Common myeloid progenitor, CD34-positive (primary cell): ENCODE data around the gene ANKMY1.
"Not testable (repeated sequence)": the region's sequence is repeated elsewhere in the genome, so short reads cannot be mapped to it uniquely, and the experiment has no call there.

Experiments used
- CTCF ChIA-PET: fragments of 350-600 bp; sonication (Branson Sonifier 250); formaldehyde crosslinking; loops from one replicate; lab custom pipeline; 2021; ENCODE audit warnings: antibody characterized with exemption; lab: Charles Lee
- POLR2A ChIA-PET: fragments of 350-600 bp; sonication (Branson Sonifier 250); formaldehyde crosslinking; loops from one replicate; lab custom pipeline; 2021; ENCODE audit warnings: antibody characterized with exemption; lab: Charles Lee
- DNase-seq, 3 donors: peaks; one replicate each; pipeline versions ENCODE4 v3.0.0 to v3.0.0-alpha.2; 2013
- H3K27ac ChIP-seq, 2 experiments: 1 replicate in 1 of 2; 2 replicates in 1 of 2; pipeline ENCODE4 v1.7.0; 2013; ENCODE audit warnings: inconsistent platforms in 2 of 2, low read length in 2 of 2, mild to moderate bottlenecking in 2 of 2, low read depth in 1 of 2, moderate library complexity in 1 of 2; ENCODE audit not compliant: severe bottlenecking in 2 of 2, insufficient read depth in 1 of 2, poor library complexity in 1 of 2
- H3K27me3 ChIP-seq, 5 experiments: replicated peaks in 2 of 5; 1 replicate in 3 of 5; 2 replicates in 2 of 5; pipeline versions ENCODE4 v1.6.1 to v1.7.0; 2013; ENCODE audit warnings: low read length in 4 of 5, mild to moderate bottlenecking in 2 of 5, moderate library complexity in 2 of 5, inconsistent platforms in 1 of 5; ENCODE audit not compliant: insufficient read depth in 5 of 5, control insufficient read depth in 4 of 5
- H3K36me3 ChIP-seq, 4 experiments: 1 replicate in 2 of 4; 2 replicates in 2 of 4; pipeline versions ENCODE4 v1.6.1 to v1.7.0; 2013; ENCODE audit warnings: low read length in 3 of 4, control low read depth in 1 of 4, mild to moderate bottlenecking in 1 of 4; ENCODE audit not compliant: control insufficient read depth in 4 of 4, insufficient read depth in 4 of 4
- H3K4me1 ChIP-seq, 4 experiments: 1 replicate in 3 of 4; 2 replicates in 1 of 4; pipeline versions ENCODE4 v1.6.1 to v1.7.1; 2013; ENCODE audit warnings: low read length in 3 of 4, mild to moderate bottlenecking in 3 of 4, control low read depth in 1 of 4, inconsistent platforms in 1 of 4, moderate library complexity in 1 of 4; ENCODE audit not compliant: control insufficient read depth in 4 of 4, insufficient read depth in 4 of 4; ENCODE audit errors: control extremely low read depth in 1 of 4
- H3K4me3 ChIP-seq, 7 experiments: 1 replicate in 4 of 7; 2 replicates in 3 of 7; pipeline versions ENCODE4 v1.5.1 to v1.7.0; 2013; ENCODE audit warnings: mild to moderate bottlenecking in 7 of 7, low read length in 6 of 7, moderate library complexity in 6 of 7, inconsistent platforms in 2 of 7, low read depth in 2 of 7, control low read depth in 1 of 7; ENCODE audit not compliant: insufficient read depth in 4 of 7, control insufficient read depth in 1 of 7; ENCODE audit errors: extremely low read depth in 1 of 7
- H3K9me3 ChIP-seq, 5 experiments: 1 replicate in 4 of 5; 2 replicates in 1 of 5; pipeline versions ENCODE4 v1.6.1 to v1.7.1; 2013; ENCODE audit warnings: low read length in 4 of 5, mild to moderate bottlenecking in 2 of 5, inconsistent platforms in 1 of 5, low read depth in 1 of 5, moderate library complexity in 1 of 5; ENCODE audit not compliant: control insufficient read depth in 4 of 5, insufficient read depth in 2 of 5; ENCODE audit errors: control extremely low read depth in 1 of 5
- WGBS: methylation state at CpG from one replicate; pipeline ENCODE4 v1.1.5; 2013; ENCODE audit not compliant: insufficient coverage; 5-methylcytosine and 5-hydroxymethylcytosine counted together

Gene ANKMY1

GRCh38 chr2:240564561-240565332 is 7.0 kb upstream of the ANKMY1 start:
- peaks cover 14 to 71% (median 66%) of the 10 kb centered on the region in 4 experiments for H3K4me1 ChIP-seq
- no peaks in the 10 kb centered on the region for H3K9me3 ChIP-seq
- no peaks in the 10 kb centered on the region for H3K27me3 ChIP-seq
- peak in 1 of 3 donors; percentile 43 for DNase-seq
- ChIA-PET CTCF (interaction anchor here (1.0 to 2.9 kb wide), 7 partner anchors 8 to 84 kb away, joined by 3 to 16 read pairs (median 5); partner anchors contain the start of genes ANKMY1 and CAPN10), POLR2A (interaction anchor here (0.7 to 5.5 kb wide), 3 partner anchors 22 to 1137 kb away, joined by 3 to 39 read pairs (median 4); partner anchors contain the start of genes CAPN10 and ING5)
- WGBS = 75% methylated on average over 5 of the region's 10 CpGs
- peak overlapping the region; percentile 59 to 92 for H3K27ac ChIP-seq
- peaks cover 0 to 11% (median 0%) of the 10 kb centered on the region in 4 experiments for H3K36me3 ChIP-seq
- H3K4me3 ChIP-seq = peak overlapping the region in 5 of 7 experiments; percentile 19 to 77 (median 63)

GRCh38 chr2:240563951-240564560 is 6.3 kb upstream of the ANKMY1 start:
- no peaks in the 10 kb centered on the region for H3K27me3 ChIP-seq
- 97% methylated on average over 10 of the region's 12 CpGs for WGBS
- ChIA-PET CTCF (interaction anchor here (1.0 to 1.5 kb wide), 5 partner anchors 22 to 85 kb away, joined by 3 to 5 read pairs (median 3); no protein-coding TSS in a partner anchor), POLR2A (interaction anchor here (5.5 kb wide), 1 partner anchor 23 kb away, joined by 39 read pairs; the partner anchor contains the start of gene CAPN10)
- peaks cover 0 to 11% (median under 1%) of the 10 kb centered on the region in 4 experiments for H3K36me3 ChIP-seq
- H3K4me1 ChIP-seq = peaks cover 18 to 71% (median 65%) of the 10 kb centered on the region in 4 experiments
- peak overlapping the region in 1 of 7 experiments; percentile 33 for H3K4me3 ChIP-seq
- H3K9me3 ChIP-seq = no peaks in the 10 kb centered on the region
- peak overlapping the region in 1 of 2 experiments; percentile 92 for H3K27ac ChIP-seq
- no peak for DNase-seq

GRCh38 chr2:240563231-240563630 is 5.4 kb upstream of the ANKMY1 start:
- not testable (repeated sequence) for H3K9me3 ChIP-seq, H3K27ac ChIP-seq, H3K27me3 ChIP-seq, DNase-seq, H3K4me3 ChIP-seq
- Histone ChIP-seq H3K4me1 (peaks cover 18 to 76% (median 66%) of the 10 kb centered on the region in 4 experiments), H3K36me3 (peaks cover 0 to 11% (median 1%) of the 10 kb centered on the region in 4 experiments)
- WGBS = 96% methylated on average over 17 of the region's 17 CpGs
- CTCF ChIA-PET = interaction anchor here (1.2 kb wide), 1 partner anchor 31 kb away, joined by 3 read pairs; no protein-coding TSS in a partner anchor
- POLR2A ChIA-PET = interaction anchor here (0.7 kb wide), 1 partner anchor 10 kb away, joined by 4 read pairs; no protein-coding TSS in a partner anchor

- H3K4me1 ChIP-seq = peaks cover 16 to 73% (median 58%) of the 10 kb centered on the region in 4 experiments
- DNase-seq = peak in 1 of 3 donors; percentile 34
- no peaks in the 10 kb centered on the region for H3K9me3 ChIP-seq
- H3K36me3 ChIP-seq = peaks cover 0 to 15% (median 1%) of the 10 kb centered on the region in 4 experiments
- ChIA-PET CTCF (interaction anchor here (1.1 kb wide), 1 partner anchor 26 kb away, joined by 6 read pairs; the partner anchor contains the start of gene CAPN10), POLR2A (interaction anchor here (1.0 to 2.6 kb wide), 2 partner anchors 25 to 47 kb away, joined by 3 to 16 read pairs; partner anchors contain the start of gene CAPN10)
- H3K4me3 ChIP-seq = peak overlapping the region; percentile 43 to 81 (median 75)
- H3K27ac ChIP-seq = peak overlapping the region in 1 of 2 experiments; percentile 88
- 35% methylated on average over 11 of the region's 14 CpGs for WGBS
- no peaks in the 10 kb centered on the region for H3K27me3 ChIP-seq
These were observed 3.7 kb upstream of the ANKMY1 start for GRCh38 chr2:240561325-240561971.

GRCh38 chr2:240560480-240561324 is 2.9 kb upstream of the ANKMY1 start:
- peak overlapping the region; percentile 43 to 81 (median 75) for H3K4me3 ChIP-seq
- peaks cover 16 to 68% (median 52%) of the 10 kb centered on the region in 4 experiments for H3K4me1 ChIP-seq
- under 1% methylated on average over 97 of the region's 101 CpGs for WGBS
- DNase-seq = peak; percentile 97 to 99 (median 98)
- H3K27ac ChIP-seq = peak overlapping the region; percentile 46 to 88
- H3K27me3 ChIP-seq = no peaks in the 10 kb centered on the region
- peaks cover 0 to 19% (median 1%) of the 10 kb centered on the region in 4 experiments for H3K36me3 ChIP-seq
- POLR2A ChIA-PET = interaction anchor here (0.6 to 2.6 kb wide), 3 partner anchors 25 to 47 kb away, joined by 3 to 16 read pairs (median 3); partner anchors contain the start of gene CAPN10
- H3K9me3 ChIP-seq = no peaks in the 10 kb centered on the region
- CTCF ChIA-PET = interaction anchor here (1.1 kb wide), 1 partner anchor 26 kb away, joined by 6 read pairs; the partner anchor contains the start of gene CAPN10
